NB4 (cell line): ENCODE measurements around the gene DOCK8.

Experiments
- DNase-seq: peaks from one replicate; pipeline ENCODE4 v3.0.0; 2010; ENCODE audit warnings: low read depth
- H3K4me3 ChIP-seq: one replicate; pipeline ENCODE4 v1.5.1; 2011; ENCODE audit warnings: mild to moderate bottlenecking, low read depth, low read length, moderate library complexity
- CTCF ChIP-seq: IDR thresholded peaks from one replicate; pipeline ENCODE4 v1.5.1; 2012; ENCODE audit warnings: low read depth, low read length
- MYC ChIP-seq: IDR thresholded peaks from 2 replicates; pipeline ENCODE4 v1.6.1; 2011; ENCODE audit warnings: low read depth, low read length
- POLR2A ChIP-seq: IDR thresholded peaks from 2 replicates; pipeline ENCODE4 v1.6.1; 2011; ENCODE audit warnings: mild to moderate bottlenecking; ENCODE audit not compliant: insufficient read length; ENCODE audit errors: extremely low read depth
- TF ChIP-seq, protein P1 (sequence below): IDR thresholded peaks from 2 replicates; pipeline ENCODE4 v1.6.1; 2011; ENCODE audit warnings: low read depth, low read length

Gene DOCK8

DNA sequence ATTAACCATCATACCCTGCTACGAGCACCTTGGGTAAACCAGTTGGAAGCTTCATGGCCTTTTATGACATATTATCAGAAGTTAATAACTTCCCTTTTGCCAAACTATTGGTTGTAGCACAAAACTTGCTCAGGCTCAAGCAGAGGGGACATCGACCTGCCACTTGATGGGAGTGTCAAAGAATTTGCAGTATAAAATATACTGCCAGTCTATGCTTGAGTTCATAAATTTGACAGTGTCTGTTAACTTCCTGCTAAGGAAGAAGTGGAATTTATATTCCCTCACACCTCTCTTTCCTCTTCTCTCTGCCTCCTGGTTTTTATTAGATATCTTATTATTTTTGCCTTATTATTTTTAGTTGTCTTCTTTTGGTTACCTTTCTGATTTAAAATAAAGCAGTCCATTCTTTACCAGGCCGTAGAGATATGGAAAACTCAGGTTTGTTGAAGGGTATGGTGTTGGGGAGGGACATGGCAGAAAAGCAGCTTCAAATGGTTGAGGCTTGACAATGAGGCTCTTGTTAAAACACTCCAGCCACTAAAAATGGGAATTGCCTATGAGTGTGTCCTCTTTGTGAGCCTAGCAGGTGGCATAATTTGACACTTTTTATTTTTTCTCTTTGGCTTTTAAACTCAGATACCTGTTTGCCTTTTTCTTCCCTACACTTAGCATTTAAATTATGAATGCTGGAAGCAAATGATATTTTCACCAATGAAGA, 298.0 kb downstream of the DOCK8 start:
- H3K4me3 ChIP-seq = no peak overlapping the region
- TF ChIP-seq MYC (no peak), POLR2A (no peak), CTCF (no peak)
- TF ChIP-seq, protein P1, sequence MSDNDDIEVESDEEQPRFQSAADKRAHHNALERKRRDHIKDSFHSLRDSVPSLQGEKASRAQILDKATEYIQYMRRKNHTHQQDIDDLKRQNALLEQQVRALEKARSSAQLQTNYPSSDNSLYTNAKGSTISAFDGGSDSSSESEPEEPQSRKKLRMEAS = no peak
- no peak for DNase-seq
